Activated CD4-positive, alpha-beta T cell treated with anti-CD3 and anti-CD28 coated beads, Interleukin-2, amount 50 U/mL, for 1 hour (primary cell): Measurements from ENCODE around the gene ASXL2.
"Not testable (repeated sequence)": the region's sequence is repeated elsewhere in the genome, so short reads cannot be mapped to it uniquely, and the experiment has no call there.

Experiments
- DNase-seq: peaks from one replicate; pipeline ENCODE4 v3.0.0-alpha.2; 2020

Gene ASXL2

DNA sequence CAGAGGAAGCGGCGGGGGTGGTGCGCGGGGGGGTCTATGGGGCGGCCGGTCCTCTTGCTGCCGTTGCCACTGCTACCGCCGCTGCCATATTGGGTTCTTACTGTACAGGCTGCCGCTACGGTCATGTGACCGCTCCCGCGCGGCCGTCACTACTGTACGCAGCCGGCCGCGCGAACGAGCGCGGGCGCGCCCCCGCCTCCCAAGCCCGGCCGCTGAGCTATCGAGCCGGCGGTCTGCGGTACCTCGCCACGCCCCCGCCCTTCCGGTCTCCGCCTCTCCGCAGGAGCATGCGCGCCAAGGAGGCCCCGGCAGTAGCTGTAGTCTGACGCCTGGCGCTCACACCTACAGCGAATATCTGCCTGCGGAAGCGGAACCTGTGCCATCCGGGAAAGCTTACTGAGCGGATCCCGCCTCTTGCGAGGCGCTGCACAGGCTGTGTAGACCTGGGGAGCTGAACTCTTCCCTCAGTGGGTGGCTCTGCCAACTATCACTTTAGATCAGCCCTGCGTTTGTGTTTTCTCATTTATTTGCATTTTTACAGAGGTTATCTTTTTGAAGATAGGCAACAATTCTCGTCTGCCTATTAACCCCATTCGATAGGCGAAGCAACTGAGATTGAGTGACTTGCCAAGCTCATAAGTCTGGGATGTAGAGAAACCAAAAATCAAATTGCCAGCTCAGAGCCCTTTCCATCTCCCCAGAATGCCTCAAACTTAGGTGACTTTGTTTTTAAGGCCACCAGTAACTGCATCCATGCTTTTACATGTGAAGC lies at the start of gene ASXL2:
TSS of gene ASXL2 (minus strand) at position 127 of the 772 bp plus-strand sequence. CDS start 265 bp downstream, outside the sequence.
- peak; percentile 96 for DNase-seq

DNA sequence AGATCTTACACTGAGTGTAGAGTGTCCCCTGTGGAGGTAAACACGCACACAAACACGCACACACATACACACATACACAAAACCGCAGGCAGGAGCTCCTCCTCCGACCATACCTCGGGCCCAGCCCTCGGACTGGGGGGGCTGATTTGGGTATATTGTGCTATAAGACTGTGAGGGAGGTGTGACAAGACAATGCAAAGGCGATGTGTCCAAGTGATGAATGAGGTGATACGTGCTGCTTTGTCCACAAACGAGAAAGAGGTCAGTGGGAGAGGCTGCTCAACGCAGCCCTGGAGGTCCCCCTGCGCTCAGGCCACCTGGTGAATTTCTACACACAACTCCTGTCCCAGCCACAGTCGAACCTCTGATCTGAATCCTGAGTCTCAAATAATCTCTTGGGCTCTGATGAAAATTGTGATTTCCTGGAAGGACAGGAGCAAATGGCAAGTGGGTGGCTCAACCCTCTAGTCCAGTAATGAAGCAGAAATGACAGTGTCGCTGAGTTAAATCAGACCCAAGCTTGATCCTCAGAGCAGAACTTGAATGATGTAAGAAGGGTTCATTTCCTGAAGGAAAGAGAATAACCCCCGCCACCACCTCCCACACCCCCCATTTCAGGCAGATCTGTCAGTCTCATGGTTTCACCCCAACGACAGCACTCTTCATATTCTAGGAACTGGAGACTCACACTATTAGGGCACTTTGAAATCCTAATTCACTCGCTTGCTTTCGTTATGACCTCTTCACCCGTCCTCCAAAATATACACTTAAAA lies 48.9 kb upstream of the ASXL2 start:
- no peak for DNase-seq

DNA sequence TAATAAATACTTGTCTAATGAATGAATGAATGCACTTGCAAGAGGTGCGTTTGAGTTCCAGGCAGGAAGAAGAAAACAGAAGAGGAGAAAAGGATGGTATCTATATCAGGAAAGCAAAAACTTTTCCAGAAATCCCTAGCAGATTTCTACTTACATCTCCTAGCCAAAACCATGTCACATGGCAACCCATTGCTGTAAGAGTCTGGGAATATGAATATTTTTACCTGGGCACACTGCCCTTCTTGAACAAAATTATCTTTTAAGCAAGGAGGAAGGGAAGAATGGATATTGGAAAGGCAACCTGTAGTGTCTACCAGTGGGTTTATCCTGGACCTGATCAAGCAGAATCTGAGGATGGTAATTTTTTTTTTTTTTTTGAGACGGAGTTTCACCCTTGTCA lies 44.2 kb upstream of the ASXL2 start:
- no peak for DNase-seq

- no peak for DNase-seq
Observed at GRCh38 chr2:25920786-25921415, 42.6 kb upstream of the ASXL2 start.

DNA sequence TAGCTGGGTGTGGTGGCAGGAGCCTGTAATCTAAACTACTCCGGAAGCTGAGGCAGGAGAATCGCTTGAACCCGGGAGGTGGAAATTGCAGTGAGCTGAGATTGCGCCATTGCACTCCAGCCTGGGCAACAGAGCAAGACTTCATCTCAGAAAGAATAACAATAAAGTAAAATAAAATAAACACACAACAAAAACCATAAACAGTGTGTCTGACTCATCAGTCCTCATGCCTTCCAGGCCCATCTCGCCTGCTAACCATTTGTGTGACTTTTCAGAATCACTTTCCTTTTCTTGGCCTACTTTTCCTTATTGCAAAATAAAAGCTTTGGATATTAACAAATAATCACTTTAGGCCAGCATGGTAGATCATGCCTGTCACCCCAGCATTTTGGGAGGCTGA lies 42.0 kb upstream of the ASXL2 start:
- no peak for DNase-seq

- DNase-seq, result no peak
Observed at GRCh38 chr2:25917832-25918231, 39.5 kb upstream of the ASXL2 start.

DNA sequence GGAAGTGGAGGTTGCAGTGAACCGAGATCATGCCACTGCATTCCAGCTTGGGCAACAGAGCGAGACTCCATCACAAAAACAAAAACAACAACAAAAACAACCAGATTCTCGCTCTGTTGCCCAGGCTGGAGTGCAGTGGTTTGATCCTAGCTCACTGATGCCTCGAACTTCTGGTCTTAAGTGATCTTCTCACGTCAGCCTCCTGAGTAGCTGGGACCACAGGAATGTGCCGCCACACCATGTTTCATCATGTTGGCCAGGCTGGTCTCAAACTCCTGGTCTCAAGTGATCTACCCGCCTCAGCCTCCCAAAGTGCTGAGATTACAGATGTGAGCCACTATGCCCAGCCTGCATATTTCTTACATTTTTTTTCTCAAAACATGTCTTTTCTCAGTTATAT lies 39.1 kb upstream of the ASXL2 start:
- DNase-seq, result not testable (repeated sequence)

- DNase-seq, result peak; percentile 27
Observed at GRCh38 chr2:25915944-25916772, 37.9 kb upstream of the ASXL2 start.

DNA sequence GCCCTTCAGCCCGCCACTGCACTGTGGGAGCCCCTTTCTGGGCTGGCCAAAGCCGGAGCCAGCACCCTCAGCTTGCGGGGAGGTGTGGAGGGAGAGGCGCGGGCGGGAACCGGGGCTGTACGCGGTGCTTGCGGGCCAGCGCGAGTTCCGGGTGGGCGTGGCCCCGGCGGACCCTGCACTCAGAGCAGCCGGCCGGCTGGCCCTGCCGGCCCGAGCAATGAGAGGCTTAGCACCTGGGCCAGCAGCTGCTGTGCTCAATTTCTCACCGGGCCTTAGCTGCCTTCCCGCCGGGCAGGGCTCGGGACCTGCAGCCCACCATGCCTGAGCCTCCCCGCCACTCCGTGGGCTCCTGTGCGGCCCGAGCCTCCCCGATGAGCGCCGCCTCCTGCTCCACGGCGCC lies 37.1 kb upstream of the ASXL2 start:
- not testable (repeated sequence) for DNase-seq

DNA sequence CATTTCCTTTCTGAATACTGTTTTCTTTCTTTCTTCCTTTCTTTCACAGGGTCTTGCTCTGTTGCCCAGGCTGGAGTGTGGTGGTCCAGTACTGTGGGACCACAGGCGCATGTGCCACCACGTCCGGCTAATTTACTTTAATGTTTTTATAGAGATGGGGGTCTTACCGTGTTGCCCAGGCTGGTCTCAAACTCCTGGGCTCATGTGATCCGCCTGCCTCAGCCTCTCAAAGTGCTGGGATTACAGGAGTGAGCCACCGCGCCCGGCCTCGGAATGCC lies 35.3 kb upstream of the ASXL2 start:
- not testable (repeated sequence) for DNase-seq

GRCh38 chr2:25912851-25913695 lies 34.8 kb upstream of the ASXL2 start:
- DNase-seq, result no peak

DNA sequence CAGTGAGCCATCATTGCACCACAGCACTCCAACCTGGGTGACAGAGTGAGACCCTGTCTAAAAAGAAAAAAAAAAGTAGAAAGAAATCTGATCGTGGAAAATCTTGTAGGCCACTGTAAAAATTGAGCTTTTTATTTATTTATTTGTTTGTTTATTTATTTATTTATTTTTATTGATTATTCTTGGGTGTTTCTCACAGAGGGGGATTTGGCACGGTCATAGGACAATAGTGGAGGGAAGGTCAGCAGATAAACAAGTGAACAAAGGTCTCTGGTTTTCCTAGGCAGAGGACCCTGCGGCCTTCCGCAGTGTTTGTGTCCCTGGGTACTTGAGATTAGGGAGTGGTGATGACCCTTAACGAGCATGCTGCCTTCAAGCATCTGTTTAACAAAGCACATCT lies 31.3 kb upstream of the ASXL2 start:
- not testable (repeated sequence) for DNase-seq

DNA sequence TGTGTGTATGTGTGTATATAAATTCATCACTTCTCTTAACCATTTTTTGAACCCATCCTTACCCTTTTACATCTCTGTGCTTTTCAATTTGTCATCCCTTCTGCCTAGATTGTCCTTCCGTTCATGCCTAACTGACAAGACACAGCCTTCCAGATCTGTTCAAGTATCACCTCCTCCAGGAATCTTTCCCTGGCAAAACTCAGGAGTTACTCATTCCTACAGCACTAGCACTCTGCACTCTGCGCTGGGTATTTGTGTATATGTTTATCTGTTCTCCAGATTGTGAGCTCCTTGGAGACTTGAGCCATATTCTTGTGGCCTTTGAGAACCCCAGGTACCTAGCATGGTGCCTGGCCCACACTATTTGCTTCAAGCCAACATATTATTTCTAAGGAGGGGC lies 26.8 kb upstream of the ASXL2 start:
- DNase-seq, result no peak

DNA sequence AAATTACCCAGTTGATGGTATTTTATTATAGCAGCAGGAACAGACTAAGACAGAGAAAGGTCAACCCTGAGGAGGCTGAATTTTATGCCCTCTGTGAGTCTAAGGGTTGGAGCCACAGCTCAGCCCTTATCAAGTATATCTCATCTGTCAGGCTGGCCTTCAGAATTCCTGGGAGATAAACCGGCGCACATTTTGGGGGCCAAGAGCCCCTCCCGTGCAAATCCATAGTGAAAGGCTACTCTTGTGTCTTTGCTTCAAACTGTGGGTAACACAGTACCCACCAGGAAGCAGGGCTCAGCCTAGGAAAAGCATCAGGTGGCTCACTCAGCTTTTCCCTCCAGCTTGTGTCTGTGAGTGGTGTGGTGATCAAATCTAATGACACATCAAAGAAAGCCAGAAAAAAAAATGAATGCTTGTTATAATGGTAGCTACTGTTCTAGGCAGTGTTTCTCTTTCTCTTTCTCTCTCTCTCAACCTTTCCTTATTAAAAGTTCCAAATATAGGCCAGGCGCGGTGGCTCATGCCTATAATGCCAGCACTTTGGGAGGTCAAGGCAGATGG lies 25.0 kb upstream of the ASXL2 start:
- DNase-seq, result no peak

- no peak for DNase-seq
Observed at GRCh38 chr2:25899404-25899970, 21.2 kb upstream of the ASXL2 start.

DNA sequence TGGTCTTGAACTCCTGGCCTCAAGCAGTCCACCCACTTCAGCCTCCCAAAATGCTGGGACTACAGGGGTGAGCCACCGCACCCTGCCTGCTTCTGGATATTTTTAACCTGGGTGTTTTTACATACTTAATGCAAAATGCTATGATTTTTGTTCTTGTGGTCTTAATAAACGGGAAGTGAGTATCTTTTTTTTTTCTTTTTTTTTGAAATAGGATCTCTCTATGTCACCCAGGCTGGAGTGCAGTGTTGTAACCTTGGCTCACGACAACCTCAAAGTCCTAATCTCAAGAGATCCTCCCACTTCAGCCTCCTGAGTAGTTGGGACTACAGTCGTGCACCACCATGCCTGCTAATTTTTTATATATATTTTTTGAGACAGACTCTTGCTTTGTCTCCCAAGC lies 19.2 kb upstream of the ASXL2 start:
- no peak for DNase-seq

- not testable (repeated sequence) for DNase-seq
Observed at GRCh38 chr2:25896308-25896707, 18.0 kb upstream of the ASXL2 start.

GRCh38 chr2:25895610-25896009 lies 17.3 kb upstream of the ASXL2 start:
- no peak for DNase-seq

- no peak for DNase-seq
Observed at GRCh38 chr2:25895018-25895417, 16.7 kb upstream of the ASXL2 start.

DNA sequence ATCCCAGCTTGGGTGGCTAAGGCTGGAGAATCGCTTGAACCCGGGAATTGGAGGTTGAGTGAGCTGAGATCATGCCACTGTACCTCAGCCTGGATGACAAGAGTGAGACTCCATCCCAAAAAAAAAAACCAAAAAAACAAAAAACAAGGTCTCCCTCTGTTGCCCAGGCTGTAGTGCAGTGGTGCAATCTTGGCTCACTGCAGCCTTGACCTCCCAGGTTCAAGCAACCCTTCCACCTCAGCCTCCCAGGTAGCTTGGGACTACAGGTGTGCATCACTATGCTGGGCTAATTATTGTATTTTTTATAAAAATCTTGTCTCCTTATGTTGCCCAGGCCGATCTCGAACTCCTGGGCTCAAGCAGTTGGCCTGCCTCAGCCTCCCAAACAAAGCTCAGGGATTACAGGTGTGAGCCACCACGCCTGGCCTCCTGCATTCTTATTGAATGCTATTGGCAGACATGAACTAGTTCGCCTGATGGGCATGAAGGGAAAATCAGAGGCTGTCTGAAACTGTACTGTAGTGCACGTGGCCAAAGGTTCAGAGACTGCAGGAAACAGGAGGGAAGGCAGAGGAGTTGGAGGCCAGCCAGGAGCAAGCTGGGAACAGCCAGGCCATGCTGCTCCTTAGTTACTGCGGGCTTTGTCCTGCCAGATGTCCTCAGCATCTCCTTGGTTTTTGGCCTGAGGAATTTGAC lies 16.0 kb upstream of the ASXL2 start:
- no peak for DNase-seq

- no peak for DNase-seq
Observed at GRCh38 chr2:25891672-25892071, 13.4 kb upstream of the ASXL2 start.
